Lung (tissue), 12 donors: ENCODE results near the gene AP1G1. TPM values are rescaled to one million over a fixed set of nuclear protein-coding genes. Genes with fewer than 3 reads are reported as not detected.
"Not testable (repeated sequence)": the region's sequence is repeated elsewhere in the genome, so short reads cannot be mapped to it uniquely, and the experiment has no call there.

Source experiments
- ATAC-seq: fragments of 200-7000 bp; cut with Tn5 transposase; one replicate; pipeline ENCODE4 v1.9.1; 2020; ENCODE audit warnings: moderate number of reproducible peaks; ENCODE audit not compliant: insufficient read depth, low FRiP score
- DNase-seq, 3 donors: peaks; one replicate each; pipeline ENCODE4 v3.0.0-alpha.2; 2013 to 2017
- H3K27ac ChIP-seq, 2 donors: one replicate each; pipeline ENCODE4 v1.5.1; 2013; ENCODE audit warnings: mild to moderate bottlenecking in 2 of 2, moderate library complexity in 2 of 2, control low read depth in 1 of 2, inconsistent platforms in 1 of 2, low read depth in 1 of 2, low read length in 1 of 2
- H3K27me3 ChIP-seq, 3 donors: one replicate each; pipeline ENCODE4 v1.5.1; 2013; ENCODE audit warnings: low read length in 2 of 3; ENCODE audit not compliant: control insufficient read depth in 3 of 3, insufficient read depth in 3 of 3
- H3K36me3 ChIP-seq, 4 donors: one replicate each; pipeline ENCODE4 v1.5.1; 2013; ENCODE audit warnings: low read length in 4 of 4, mild to moderate bottlenecking in 1 of 4, moderate library complexity in 1 of 4; ENCODE audit not compliant: control insufficient read depth in 4 of 4, insufficient read depth in 4 of 4
- H3K4me1 ChIP-seq, 5 donors: one replicate each; pipeline ENCODE4 v1.5.1; 2013; ENCODE audit warnings: low read length in 5 of 5, mild to moderate bottlenecking in 2 of 5, moderate library complexity in 1 of 5; ENCODE audit not compliant: control insufficient read depth in 5 of 5, insufficient read depth in 5 of 5
- H3K4me3 ChIP-seq: one replicate; pipeline ENCODE4 v1.5.1; 2013; ENCODE audit warnings: mild to moderate bottlenecking, control low read depth, moderate library complexity
- H3K9ac ChIP-seq, 2 donors: one replicate each; pipeline ENCODE4 v1.5.1; 2013; ENCODE audit warnings: low read length in 2 of 2, control low read depth in 1 of 2; ENCODE audit not compliant: insufficient read depth in 1 of 2
- H3K9me3 ChIP-seq, 4 donors: one replicate each; pipeline ENCODE4 v1.5.1; 2013; ENCODE audit warnings: low read length in 3 of 4, mild to moderate bottlenecking in 1 of 4, moderate library complexity in 1 of 4; ENCODE audit not compliant: control insufficient read depth in 4 of 4, insufficient read depth in 3 of 4
- WGBS, 2 donors: extraction: QIAGEN DNeasy Blood & Tissue Kit; methylation state at CpG; one replicate each; pipeline ENCODE4 v1.1.7; 2013; 5-methylcytosine and 5-hydroxymethylcytosine counted together
- polyA plus RNA-seq, 2 donors: library from polyadenylated mRNA; stranded (reverse); fragments of 200-250 nt; gene quantifications; one replicate each; pipeline ENCODE4 v1.2.1, GENCODE V29; 2013
- total RNA-seq, 2 donors: library from RNA; depleted of rRNA in 1 of 2; stranded (reverse); fragments of >200 nt in 1 of 2; gene quantifications; one replicate each; pipeline ENCODE4 v1.2.1, GENCODE V29; 2014 to 2021
- TF ChIP-seq, protein P1 (sequence below): IDR thresholded peaks from 2 replicates; pipeline ENCODE4 v1.5.1; 2012; ENCODE audit warnings: mild to moderate bottlenecking; ENCODE audit errors: control extremely low read depth, extremely low read depth
- donor health status: control.
- donor health status: control.
- donor health status: Bipolar disorder and iron deficiency.
- donor health status: healthy.
- donor health status: DM: yes; HTN: yes; CAD: no.

The AP1G1 gene
- total and polyA plus RNA-seq, 4 donors = 14.7 to 136 (median 64.5) TPM

GRCh38 chr16:71794943-71795342 lies 13.7 kb downstream of the AP1G1 start:
- Histone ChIP-seq H3K4me1 (peaks cover 0 to 5% (median 0%) of the 10 kb centered on the region in 5 donors), H3K4me3 (no peak overlapping the region), H3K27ac (no peak overlapping the region), H3K36me3 (peaks cover 0 to 8% (median 5%) of the 10 kb centered on the region in 4 donors), H3K9me3 (no peaks in the 10 kb centered on the region), H3K27me3 (no peaks in the 10 kb centered on the region), H3K9ac (no peak overlapping the region)
- DNase-seq (no peak), ATAC-seq (no peak)
- TF ChIP-seq, protein P1, sequence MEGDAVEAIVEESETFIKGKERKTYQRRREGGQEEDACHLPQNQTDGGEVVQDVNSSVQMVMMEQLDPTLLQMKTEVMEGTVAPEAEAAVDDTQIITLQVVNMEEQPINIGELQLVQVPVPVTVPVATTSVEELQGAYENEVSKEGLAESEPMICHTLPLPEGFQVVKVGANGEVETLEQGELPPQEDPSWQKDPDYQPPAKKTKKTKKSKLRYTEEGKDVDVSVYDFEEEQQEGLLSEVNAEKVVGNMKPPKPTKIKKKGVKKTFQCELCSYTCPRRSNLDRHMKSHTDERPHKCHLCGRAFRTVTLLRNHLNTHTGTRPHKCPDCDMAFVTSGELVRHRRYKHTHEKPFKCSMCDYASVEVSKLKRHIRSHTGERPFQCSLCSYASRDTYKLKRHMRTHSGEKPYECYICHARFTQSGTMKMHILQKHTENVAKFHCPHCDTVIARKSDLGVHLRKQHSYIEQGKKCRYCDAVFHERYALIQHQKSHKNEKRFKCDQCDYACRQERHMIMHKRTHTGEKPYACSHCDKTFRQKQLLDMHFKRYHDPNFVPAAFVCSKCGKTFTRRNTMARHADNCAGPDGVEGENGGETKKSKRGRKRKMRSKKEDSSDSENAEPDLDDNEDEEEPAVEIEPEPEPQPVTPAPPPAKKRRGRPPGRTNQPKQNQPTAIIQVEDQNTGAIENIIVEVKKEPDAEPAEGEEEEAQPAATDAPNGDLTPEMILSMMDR = no peak
- 54 to 64% methylated on average over 1 of the region's 1 CpG for WGBS, 2 donors

DNA sequence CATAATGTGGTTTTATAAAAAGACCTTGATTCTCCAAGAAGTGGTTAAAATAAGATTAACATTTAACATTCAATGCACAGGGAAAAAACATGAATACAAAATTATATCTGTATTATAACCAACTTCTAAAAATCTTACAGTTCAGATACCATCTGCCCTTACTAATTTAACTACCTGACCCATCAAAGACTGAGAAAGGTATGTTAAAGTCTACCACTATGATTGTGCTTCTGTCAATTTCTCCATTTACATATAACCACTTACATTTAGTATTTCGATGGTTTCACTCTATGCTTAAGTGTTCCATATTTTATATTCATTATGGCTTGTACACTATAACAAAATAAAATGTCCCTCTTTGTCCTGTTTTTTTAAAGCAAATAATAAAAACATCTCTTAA lies 14.6 kb downstream of the AP1G1 start:
- no peaks in the 10 kb centered on the region for H3K27me3 ChIP-seq
- no peak overlapping the region for H3K27ac ChIP-seq
- DNase-seq (no peak), ATAC-seq (no peak)
- no peak overlapping the region for H3K4me3 ChIP-seq
- H3K36me3 ChIP-seq = peaks cover 3 to 9% (median 7%) of the 10 kb centered on the region in 4 donors
- H3K9me3 ChIP-seq = no peaks in the 10 kb centered on the region
- H3K9ac ChIP-seq = no peak overlapping the region
- TF ChIP-seq, protein P1 = no peak
- peaks cover 0 to 6% (median 0%) of the 10 kb centered on the region in 5 donors for H3K4me1 ChIP-seq
- WGBS, 2 donors = 96 to 100% methylated on average over 1 of the region's 1 CpG

GRCh38 chr16:71792176-71792575 lies 16.5 kb downstream of the AP1G1 start:
- Histone ChIP-seq H3K4me1 (peaks cover 0 to 7% (median 0%) of the 10 kb centered on the region in 5 donors), H3K4me3 (no peak overlapping the region), H3K27me3 (no peaks in the 10 kb centered on the region), H3K9ac (no peak overlapping the region), H3K36me3 (peaks cover 9 to 19% (median 15%) of the 10 kb centered on the region in 4 donors), H3K27ac (no peak overlapping the region), H3K9me3 (no peaks in the 10 kb centered on the region)
- 62 to 63% methylated on average over 3 of the region's 3 CpGs for WGBS, 2 donors
- no peak for ATAC-seq
- DNase-seq = no peak
- TF ChIP-seq, protein P1 = no peak

GRCh38 chr16:71790329-71790728 lies 18.3 kb downstream of the AP1G1 start:
- ATAC-seq, H3K27ac ChIP-seq, H3K27me3 ChIP-seq, H3K9ac ChIP-seq, H3K9me3 ChIP-seq, H3K4me1 ChIP-seq, DNase-seq, H3K4me3 ChIP-seq: not testable (repeated sequence)
- H3K36me3 ChIP-seq = peaks cover 14 to 17% (median 15%) of the 10 kb centered on the region in 4 donors
- WGBS, 2 donors = 94 to 95% methylated on average over 3 of the region's 3 CpGs
